ENCODE data around the gene GNB1. TPM values are rescaled to one million over a fixed set of nuclear protein-coding genes. Genes with fewer than 3 reads are reported as not detected.
"Not testable (repeated sequence)": the region's sequence is repeated elsewhere in the genome, so short reads cannot be mapped to it uniquely, and the experiment has no call there.

The GNB1 gene
- total and polyA plus RNA-seq, 7 experiments from 2014 or later = 48.1 to 358 (median 232) TPM

GRCh38 chr1:1746566-1746909 lies 144.3 kb downstream of the GNB1 start:
- H3K4me1 ChIP-seq (ENCODE audit: control insufficient read depth in 2 of 2, insufficient read depth in 2 of 2, low read length in 2 of 2); H3K27me3 ChIP-seq (ENCODE audit: control insufficient read depth in 2 of 2, insufficient read depth in 2 of 2, low read length in 2 of 2); H3K9me3 Mint-ChIP-seq; H3K27me3 Mint-ChIP-seq; H3K36me3 Mint-ChIP-seq; DNase-seq; H3K4me3 ChIP-seq (ENCODE audit: low read length); H3K9me3 ChIP-seq (ENCODE audit: control insufficient read depth in 2 of 3, low read length in 3 of 3); CTCF ChIA-PET; H3K36me3 ChIP-seq (ENCODE audit: control insufficient read depth in 2 of 3, insufficient read depth in 3 of 3, low read length in 3 of 3): not testable (repeated sequence)
- peak overlapping the region in 6 of 10 donors; percentile 57 to 85 (median 80) for H3K4me3 Mint-ChIP-seq
- POLR2A ChIA-PET = interaction anchor here (0.7 kb wide), 1 partner anchor 132 kb away, joined by 3 read pairs; no protein-coding TSS in a partner anchor
- peak overlapping the region in 3 of 9 donors; percentile 79 to 93 (median 90) for H3K27ac Mint-ChIP-seq
- intact Hi-C loops (cut with micrococcal nuclease) = loop anchor here (5.0 to 10.0 kb wide), 2 partner anchors 52 to 161 kb away; partner anchors contain the start of gene SLC35E2B (in 1 of the 2)
- H3K4me1 Mint-ChIP-seq = peaks cover 0 to 20% (median 9%) of the 10 kb centered on the region in 7 donors
- ATAC-seq = peak; percentile 85
- peak overlapping the region; percentile 88 for H3K27ac ChIP-seq (ENCODE audit: low read depth, low read length)

GRCh38 chr1:1745651-1746565 lies 145.0 kb downstream of the GNB1 start:
- H3K36me3 ChIP-seq (ENCODE audit: control insufficient read depth in 2 of 3, insufficient read depth in 3 of 3, low read length in 3 of 3); H3K9me3 ChIP-seq (ENCODE audit: control insufficient read depth in 2 of 3, low read length in 3 of 3); H3K4me1 ChIP-seq (ENCODE audit: control insufficient read depth in 2 of 2, insufficient read depth in 2 of 2, low read length in 2 of 2); H3K27me3 ChIP-seq (ENCODE audit: control insufficient read depth in 2 of 2, insufficient read depth in 2 of 2, low read length in 2 of 2); H3K9me3 Mint-ChIP-seq; H3K36me3 Mint-ChIP-seq; H3K4me3 ChIP-seq (ENCODE audit: low read length); H3K27me3 Mint-ChIP-seq; CTCF ChIA-PET: not testable (repeated sequence)
- Mint-ChIP-seq H3K4me3 (peak overlapping the region in 9 of 10 donors; percentile 56 to 85 (median 68)), H3K4me1 (peaks cover 0 to 20% (median 9%) of the 10 kb centered on the region in 7 donors), H3K27ac (peak overlapping the region in 8 of 9 donors; percentile 79 to 96 (median 92))
- POLR2A ChIA-PET = interaction anchor here (0.7 kb wide), 1 partner anchor 131 kb away, joined by 3 read pairs; no protein-coding TSS in a partner anchor
- DNase-seq (peak; percentile 65 to 98 (median 88)), ATAC-seq (peak; percentile 89)
- intact Hi-C loops (cut with micrococcal nuclease) = loop anchor here (5.0 to 10.0 kb wide), 2 partner anchors 51 to 161 kb away; partner anchors contain the start of gene SLC35E2B (in 1 of the 2)
- peak overlapping the region; percentile 88 for H3K27ac ChIP-seq (ENCODE audit: low read depth, low read length)

- intact Hi-C loops (cut with micrococcal nuclease) = loop anchor here in 1 of 2 donors (10.0 kb wide), 1 partner anchor 48 kb away; the partner anchor contains the start of gene SLC35E2B
- H3K36me3 ChIP-seq (ENCODE audit: control insufficient read depth in 2 of 3, insufficient read depth in 3 of 3, low read length in 3 of 3); H3K36me3 Mint-ChIP-seq; H3K27ac Mint-ChIP-seq; CTCF ChIA-PET; DNase-seq; ATAC-seq; H3K9me3 Mint-ChIP-seq; H3K4me1 ChIP-seq (ENCODE audit: control insufficient read depth in 2 of 2, insufficient read depth in 2 of 2, low read length in 2 of 2); H3K9me3 ChIP-seq (ENCODE audit: control insufficient read depth in 2 of 3, low read length in 3 of 3); H3K4me3 ChIP-seq (ENCODE audit: low read length); H3K27me3 Mint-ChIP-seq; H3K27me3 ChIP-seq (ENCODE audit: control insufficient read depth in 2 of 2, insufficient read depth in 2 of 2, low read length in 2 of 2); POLR2A ChIA-PET; H3K27ac ChIP-seq (ENCODE audit: low read depth, low read length): not testable (repeated sequence)
- Mint-ChIP-seq H3K4me3 (peak overlapping the region in 5 of 10 donors; percentile 14 to 79 (median 53)), H3K4me1 (peaks cover 0 to 11% (median 4%) of the 10 kb centered on the region in 7 donors)
These were observed 148.4 kb downstream of the GNB1 start for GRCh38 chr1:1742529-1742928.

GRCh38 chr1:1741013-1741412 lies 149.9 kb downstream of the GNB1 start:
- H3K36me3 Mint-ChIP-seq; H3K27me3 ChIP-seq (ENCODE audit: control insufficient read depth in 2 of 2, insufficient read depth in 2 of 2, low read length in 2 of 2); H3K27ac ChIP-seq (ENCODE audit: low read depth, low read length); ATAC-seq; CTCF ChIA-PET; H3K9me3 Mint-ChIP-seq; H3K4me3 ChIP-seq (ENCODE audit: low read length); H3K4me3 Mint-ChIP-seq; H3K4me1 ChIP-seq (ENCODE audit: control insufficient read depth in 2 of 2, insufficient read depth in 2 of 2, low read length in 2 of 2); H3K27me3 Mint-ChIP-seq; DNase-seq; H3K9me3 ChIP-seq (ENCODE audit: control insufficient read depth in 2 of 3, low read length in 3 of 3); H3K27ac Mint-ChIP-seq: not testable (repeated sequence)
- POLR2A ChIA-PET = interaction anchor here (0.6 kb wide), 1 partner anchor 169 kb away, joined by 3 read pairs; no protein-coding TSS in a partner anchor
- H3K4me1 Mint-ChIP-seq = peaks cover 0 to 11% (median 4%) of the 10 kb centered on the region in 7 donors
- intact Hi-C loops (cut with micrococcal nuclease) = loop anchor here in 1 of 2 donors (10.0 kb wide), 1 partner anchor 46 kb away; the partner anchor contains the start of gene SLC35E2B
- H3K36me3 ChIP-seq (ENCODE audit: control insufficient read depth in 2 of 3, insufficient read depth in 3 of 3, low read length in 3 of 3) = peaks cover 0 to 11% (median 0%) of the 10 kb centered on the region in 3 experiments

GRCh38 chr1:1738799-1739337 lies 152.0 kb downstream of the GNB1 start:
- H3K27ac Mint-ChIP-seq; H3K27ac ChIP-seq (ENCODE audit: low read depth, low read length); intact Hi-C loops (cut with micrococcal nuclease); H3K27me3 ChIP-seq (ENCODE audit: control insufficient read depth in 2 of 2, insufficient read depth in 2 of 2, low read length in 2 of 2); H3K27me3 Mint-ChIP-seq; H3K4me3 Mint-ChIP-seq; H3K36me3 Mint-ChIP-seq; H3K9me3 Mint-ChIP-seq; DNase-seq; H3K9me3 ChIP-seq (ENCODE audit: control insufficient read depth in 2 of 3, low read length in 3 of 3); ATAC-seq; CTCF ChIA-PET; POLR2A ChIA-PET; H3K4me3 ChIP-seq (ENCODE audit: low read length); H3K4me1 ChIP-seq (ENCODE audit: control insufficient read depth in 2 of 2, insufficient read depth in 2 of 2, low read length in 2 of 2): not testable (repeated sequence)
- H3K36me3 ChIP-seq (ENCODE audit: control insufficient read depth in 2 of 3, insufficient read depth in 3 of 3, low read length in 3 of 3) = peaks cover 0 to 19% (median 0%) of the 10 kb centered on the region in 3 experiments
- peaks cover 0 to 11% (median 4%) of the 10 kb centered on the region in 7 donors for H3K4me1 Mint-ChIP-seq

- H3K4me1 ChIP-seq (ENCODE audit: control insufficient read depth in 2 of 2, insufficient read depth in 2 of 2, low read length in 2 of 2); H3K27me3 ChIP-seq (ENCODE audit: control insufficient read depth in 2 of 2, insufficient read depth in 2 of 2, low read length in 2 of 2); CTCF ChIA-PET; H3K27ac Mint-ChIP-seq; H3K4me1 Mint-ChIP-seq; H3K4me3 Mint-ChIP-seq; H3K27me3 Mint-ChIP-seq; H3K9me3 Mint-ChIP-seq; intact Hi-C loops (cut with micrococcal nuclease); H3K4me3 ChIP-seq (ENCODE audit: low read length); POLR2A ChIA-PET; DNase-seq; H3K9me3 ChIP-seq (ENCODE audit: control insufficient read depth in 2 of 3, low read length in 3 of 3); H3K27ac ChIP-seq (ENCODE audit: low read depth, low read length): not testable (repeated sequence)
- peak; percentile 10 for ATAC-seq
- H3K36me3 ChIP-seq (ENCODE audit: control insufficient read depth in 2 of 3, insufficient read depth in 3 of 3, low read length in 3 of 3) = peaks cover 0 to 23% (median under 1%) of the 10 kb centered on the region in 3 experiments
- peaks cover 0 to 10% (median 3%) of the 10 kb centered on the region in 5 donors for H3K36me3 Mint-ChIP-seq
These were observed 153.0 kb downstream of the GNB1 start for GRCh38 chr1:1737675-1738590.

Measured in naive thymus-derived CD4-positive, alpha-beta T cell (primary cell).